Astrocyte (in vitro differentiated cells and primary cell): ENCODE results near the gene REPIN1. TPM values are rescaled to one million over a fixed set of nuclear protein-coding genes. Genes with fewer than 3 reads are reported as not detected.
A peak's percentile ranks its signal among the peaks of the same experiment; 100 is the strongest.

Source experiments
- DNase-seq: peaks from one replicate; pipeline ENCODE4 v3.0.0-alpha.2; 2010; ENCODE audit warnings: low read depth
- FAIRE-seq: peaks from 2 replicates; lab custom pipeline; 2011; peaks lifted over from hg19 to GRCh38; lab: Jason Lieb, UNC
- H2AFZ ChIP-seq: 2 replicates; pipeline ENCODE4 v1.6.0; 2012; ENCODE audit warnings: low read depth, low read length, inconsistent platforms
- H3K27ac ChIP-seq: 2 replicates; pipeline ENCODE4 v1.5.1; 2011; ENCODE audit warnings: low read depth, low read length, inconsistent platforms
- H3K27me3 ChIP-seq: 2 replicates; pipeline ENCODE4 v1.6.0; 2011; ENCODE audit warnings: low read length, inconsistent platforms; ENCODE audit not compliant: insufficient read depth
- H3K36me3 ChIP-seq: 2 replicates; pipeline ENCODE4 v1.5.1; 2011; ENCODE audit warnings: low read length, inconsistent platforms; ENCODE audit not compliant: insufficient read depth
- H3K4me1 ChIP-seq: 2 replicates; pipeline ENCODE4 v1.5.1; 2011; ENCODE audit warnings: low read length, inconsistent platforms; ENCODE audit not compliant: insufficient read depth
- H3K4me2 ChIP-seq: 2 replicates; pipeline ENCODE4 v1.6.0; 2012; ENCODE audit warnings: low read length, inconsistent platforms
- H3K4me3 ChIP-seq: 2 replicates; pipeline ENCODE4 v1.5.1; 2011; ENCODE audit warnings: low read depth, mild to moderate bottlenecking, low read length, inconsistent platforms; ENCODE audit not compliant: insufficient read depth
- H3K79me2 ChIP-seq: 2 replicates; pipeline ENCODE4 v1.6.0; 2012; ENCODE audit warnings: mild to moderate bottlenecking, low read length, inconsistent platforms; ENCODE audit not compliant: insufficient read depth
- H3K9ac ChIP-seq: 2 replicates; pipeline ENCODE4 v1.6.0; 2012; ENCODE audit warnings: mild to moderate bottlenecking, low read length, inconsistent platforms
- H3K9me3 ChIP-seq: 2 replicates; pipeline ENCODE4 v1.5.1; 2012; ENCODE audit warnings: low read depth, mild to moderate bottlenecking, low read length, inconsistent platforms; ENCODE audit not compliant: insufficient read depth
- H4K20me1 ChIP-seq: 2 replicates; pipeline ENCODE4 v1.6.0; 2012; ENCODE audit warnings: low read length, inconsistent platforms; ENCODE audit not compliant: insufficient read depth
- H3K27ac Mint-ChIP-seq: one replicate; pipeline ENCODE4 v1.8.0; 2021; ENCODE audit warnings: mild to moderate bottlenecking, mixed read lengths; ENCODE audit not compliant: unreplicated experiment
- H3K27me3 Mint-ChIP-seq: one replicate; pipeline ENCODE4 v1.8.0; 2021; ENCODE audit warnings: low read depth, mixed read lengths; ENCODE audit not compliant: unreplicated experiment
- H3K36me3 Mint-ChIP-seq: one replicate; pipeline ENCODE4 v1.8.0; 2021; ENCODE audit warnings: low read depth, mixed read lengths; ENCODE audit not compliant: unreplicated experiment
- H3K4me1 Mint-ChIP-seq: one replicate; pipeline ENCODE4 v1.8.0; 2021; ENCODE audit warnings: low read depth, mixed read lengths; ENCODE audit not compliant: unreplicated experiment
- H3K4me3 Mint-ChIP-seq: one replicate; pipeline ENCODE4 v1.8.0; 2021; ENCODE audit warnings: mild to moderate bottlenecking, moderate library complexity, mixed read lengths; ENCODE audit not compliant: unreplicated experiment
- H3K9me3 Mint-ChIP-seq: one replicate; pipeline ENCODE4 v1.8.0; 2021; ENCODE audit warnings: mild to moderate bottlenecking, mixed read lengths; ENCODE audit not compliant: unreplicated experiment
- EZH2 ChIP-seq: IDR thresholded peaks from 2 replicates; pipeline ENCODE4 v1.6.1; 2012; ENCODE audit warnings: mild to moderate bottlenecking, low read length, inconsistent platforms; ENCODE audit not compliant: insufficient read depth
- total RNA-seq: library from RNA; stranded (reverse); gene quantifications from 2 replicates; pipeline ENCODE4 v1.2.1, GENCODE V29; 2021
- TF ChIP-seq, protein P1 (sequence below): IDR thresholded peaks from 2 replicates; pipeline ENCODE4 v1.5.1; 2011; ENCODE audit warnings: low read depth, mild to moderate bottlenecking, inconsistent platforms, low read length, moderate library complexity; ENCODE audit not compliant: insufficient read depth

REPIN1 gene
- total RNA-seq, 1 donor from 2014 or later = 95.3 TPM

DNA sequence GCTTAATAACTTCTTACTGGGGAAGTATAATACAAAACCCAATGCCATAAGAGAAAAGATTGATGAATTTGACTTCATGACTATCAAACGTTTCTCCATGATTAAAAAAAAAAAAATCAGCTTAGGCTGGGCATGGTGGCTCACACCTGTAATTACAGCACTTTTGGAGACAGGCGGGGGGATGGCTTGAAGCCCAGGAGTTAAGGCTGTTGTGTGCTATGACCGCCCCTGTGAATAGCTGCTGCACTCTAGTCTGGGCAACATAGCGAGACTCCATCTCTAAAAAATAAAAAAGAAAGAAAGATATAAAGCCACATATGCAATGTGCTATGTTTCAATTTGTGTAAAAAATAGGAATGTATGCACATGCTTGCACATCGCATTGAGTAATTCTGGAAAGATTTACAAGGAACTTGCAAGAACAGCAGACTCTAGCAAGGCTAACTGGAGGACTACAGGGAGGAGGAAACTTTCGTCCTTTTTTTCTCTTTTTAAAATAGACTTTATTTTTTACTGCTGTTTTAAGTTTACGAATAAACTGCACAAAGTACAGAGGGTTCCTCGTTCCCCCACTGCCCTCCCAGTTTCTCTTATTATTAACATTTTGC is 16.9 kb upstream of the REPIN1 start:
- H3K9me3 Mint-ChIP-seq = peaks cover 3% of the 10 kb centered on the region
- H3K36me3 Mint-ChIP-seq = no peaks in the 10 kb centered on the region
- no peak for FAIRE-seq
- Histone ChIP-seq H2AFZ (no peak overlapping the region), H3K4me2 (no peak overlapping the region), H3K9ac (no peak overlapping the region), H3K9me3 (no peaks in the 10 kb centered on the region), H3K27me3 (peaks cover 7% of the 10 kb centered on the region), H3K36me3 (no peaks in the 10 kb centered on the region), H3K4me3 (no peak overlapping the region), H3K79me2 (no peaks in the 10 kb centered on the region), H4K20me1 (no peaks in the 10 kb centered on the region), H3K4me1 (no peaks in the 10 kb centered on the region), H3K27ac (no peak overlapping the region)
- no peak overlapping the region for H3K27ac Mint-ChIP-seq
- no peak for DNase-seq
- H3K4me1 Mint-ChIP-seq = no peaks in the 10 kb centered on the region
- TF ChIP-seq EZH2 = no peak
- TF ChIP-seq, protein P1, sequence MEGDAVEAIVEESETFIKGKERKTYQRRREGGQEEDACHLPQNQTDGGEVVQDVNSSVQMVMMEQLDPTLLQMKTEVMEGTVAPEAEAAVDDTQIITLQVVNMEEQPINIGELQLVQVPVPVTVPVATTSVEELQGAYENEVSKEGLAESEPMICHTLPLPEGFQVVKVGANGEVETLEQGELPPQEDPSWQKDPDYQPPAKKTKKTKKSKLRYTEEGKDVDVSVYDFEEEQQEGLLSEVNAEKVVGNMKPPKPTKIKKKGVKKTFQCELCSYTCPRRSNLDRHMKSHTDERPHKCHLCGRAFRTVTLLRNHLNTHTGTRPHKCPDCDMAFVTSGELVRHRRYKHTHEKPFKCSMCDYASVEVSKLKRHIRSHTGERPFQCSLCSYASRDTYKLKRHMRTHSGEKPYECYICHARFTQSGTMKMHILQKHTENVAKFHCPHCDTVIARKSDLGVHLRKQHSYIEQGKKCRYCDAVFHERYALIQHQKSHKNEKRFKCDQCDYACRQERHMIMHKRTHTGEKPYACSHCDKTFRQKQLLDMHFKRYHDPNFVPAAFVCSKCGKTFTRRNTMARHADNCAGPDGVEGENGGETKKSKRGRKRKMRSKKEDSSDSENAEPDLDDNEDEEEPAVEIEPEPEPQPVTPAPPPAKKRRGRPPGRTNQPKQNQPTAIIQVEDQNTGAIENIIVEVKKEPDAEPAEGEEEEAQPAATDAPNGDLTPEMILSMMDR = no peak
- H3K4me3 Mint-ChIP-seq = no peak overlapping the region
- H3K27me3 Mint-ChIP-seq = peaks cover 2% of the 10 kb centered on the region

DNA sequence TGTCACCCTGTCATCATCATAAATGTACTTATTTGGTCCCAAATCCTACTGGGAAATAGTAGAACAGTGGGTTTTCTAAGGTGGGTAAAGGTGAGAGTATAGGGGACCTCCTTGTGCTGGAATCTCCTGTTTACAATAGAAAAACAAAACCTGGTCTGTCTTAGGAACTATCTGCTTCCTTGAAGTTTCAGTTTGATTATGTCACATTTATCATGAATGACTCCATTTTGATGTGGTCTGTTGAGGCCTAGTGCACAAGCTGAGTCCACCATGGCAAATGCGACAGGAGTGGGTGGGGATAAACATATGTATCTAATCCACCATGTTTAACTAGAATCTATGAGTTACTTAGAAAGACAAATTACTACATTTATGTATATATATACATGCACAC is 13.0 kb upstream of the REPIN1 start:
- DNase-seq (no peak), FAIRE-seq (no peak)
- Histone ChIP-seq H3K27me3 (peaks cover 6% of the 10 kb centered on the region), H3K27ac (no peak overlapping the region), H3K9me3 (no peaks in the 10 kb centered on the region), H3K79me2 (no peaks in the 10 kb centered on the region), H3K36me3 (no peaks in the 10 kb centered on the region), H3K4me3 (no peak overlapping the region), H4K20me1 (no peaks in the 10 kb centered on the region), H3K4me2 (no peak overlapping the region), H3K4me1 (peaks cover 2% of the 10 kb centered on the region), H3K9ac (no peak overlapping the region), H2AFZ (no peak overlapping the region)
- H3K4me1 Mint-ChIP-seq = no peaks in the 10 kb centered on the region
- no peak overlapping the region for H3K27ac Mint-ChIP-seq
- no peaks in the 10 kb centered on the region for H3K36me3 Mint-ChIP-seq
- H3K27me3 Mint-ChIP-seq = no peaks in the 10 kb centered on the region
- H3K9me3 Mint-ChIP-seq = no peaks in the 10 kb centered on the region
- H3K4me3 Mint-ChIP-seq = no peak overlapping the region
- TF ChIP-seq, protein P1 = no peak
- no peak for TF ChIP-seq EZH2

DNA sequence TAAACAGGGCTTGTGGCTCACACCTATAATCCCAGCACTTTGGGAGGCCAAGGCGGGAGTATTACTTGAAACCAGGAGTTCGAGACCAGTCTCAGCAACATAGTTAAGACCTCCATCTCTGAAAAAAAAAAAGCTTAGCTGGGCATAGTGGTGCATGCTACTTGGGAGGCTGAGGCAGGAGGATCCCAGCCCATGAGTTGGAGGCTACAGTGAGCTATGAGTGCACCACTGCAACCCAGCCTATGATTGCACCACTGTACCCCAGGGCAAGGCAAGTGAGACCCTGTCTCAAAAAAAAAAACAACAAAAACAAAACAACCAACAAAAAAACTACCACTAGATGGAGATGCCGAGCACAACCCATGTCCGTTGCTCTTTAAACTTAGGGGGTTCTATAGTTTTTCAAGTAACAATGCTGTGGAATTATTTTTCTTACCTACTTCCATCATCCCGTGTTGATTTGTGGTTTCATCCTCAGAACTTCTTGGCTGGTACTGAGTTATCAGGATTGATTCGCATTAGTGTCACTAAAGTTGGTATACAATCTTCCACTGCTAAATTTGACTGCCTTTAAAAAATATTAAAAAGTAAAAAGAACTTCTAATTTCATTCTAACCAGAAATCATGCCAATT is 12.2 kb upstream of the REPIN1 start:
- Histone ChIP-seq H4K20me1 (no peaks in the 10 kb centered on the region), H3K27ac (no peak overlapping the region), H2AFZ (no peak overlapping the region), H3K4me3 (no peak overlapping the region), H3K27me3 (peaks cover 5% of the 10 kb centered on the region), H3K9me3 (no peaks in the 10 kb centered on the region), H3K36me3 (no peaks in the 10 kb centered on the region), H3K4me2 (no peak overlapping the region), H3K9ac (no peak overlapping the region), H3K4me1 (peaks cover 2% of the 10 kb centered on the region), H3K79me2 (no peaks in the 10 kb centered on the region)
- H3K27ac Mint-ChIP-seq = no peak overlapping the region
- no peak overlapping the region for H3K4me3 Mint-ChIP-seq
- TF ChIP-seq, protein P1 = peak; percentile 63
- no peak for TF ChIP-seq EZH2
- H3K27me3 Mint-ChIP-seq = no peaks in the 10 kb centered on the region
- H3K36me3 Mint-ChIP-seq = no peaks in the 10 kb centered on the region
- FAIRE-seq = no peak
- no peaks in the 10 kb centered on the region for H3K9me3 Mint-ChIP-seq
- no peak for DNase-seq
- no peaks in the 10 kb centered on the region for H3K4me1 Mint-ChIP-seq
